HG02588 (cell line): ENCODE data around the gene MAP6.

Experiments used
- ATAC-seq: cut with Tn5 transposase; IDR thresholded peaks from one replicate; pipeline ENCODE4 v1.9.1; 2021; ENCODE audit warnings: mild to moderate bottlenecking, moderate library complexity; ENCODE audit not compliant: unreplicated experiment

MAP6 gene

GRCh38 chr11:75571625-75572024 is 97.2 kb downstream of the MAP6 start:
- ATAC-seq = no peak

DNA sequence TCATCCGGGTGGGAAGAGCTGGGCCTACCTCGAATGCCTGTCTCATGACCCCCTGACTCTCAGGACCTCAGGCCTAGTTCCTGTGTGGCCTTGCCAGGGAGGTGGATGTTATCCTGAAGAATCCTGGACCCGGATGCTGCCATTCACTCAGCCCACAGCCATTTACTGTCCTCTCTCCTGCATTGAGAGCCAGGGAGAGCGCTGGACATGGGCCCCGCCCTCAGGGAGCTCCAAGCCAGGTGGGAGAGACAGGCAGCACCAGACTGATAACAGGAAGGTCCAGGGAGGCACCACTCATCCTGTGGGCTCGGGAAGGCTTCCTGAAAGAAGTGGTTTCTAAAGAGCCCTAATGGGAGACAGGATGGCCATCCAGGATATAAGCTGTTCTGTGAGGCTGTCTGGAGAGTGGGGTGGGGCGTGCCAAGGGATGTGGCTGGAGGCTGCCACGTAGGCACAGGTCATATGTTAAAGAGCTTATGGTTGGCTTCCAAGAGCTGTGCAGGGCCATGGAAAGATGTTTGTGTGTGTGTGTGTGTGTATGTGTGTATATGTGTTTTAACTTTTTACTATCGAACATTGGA is 98.2 kb downstream of the MAP6 start:
- no peak for ATAC-seq

DNA sequence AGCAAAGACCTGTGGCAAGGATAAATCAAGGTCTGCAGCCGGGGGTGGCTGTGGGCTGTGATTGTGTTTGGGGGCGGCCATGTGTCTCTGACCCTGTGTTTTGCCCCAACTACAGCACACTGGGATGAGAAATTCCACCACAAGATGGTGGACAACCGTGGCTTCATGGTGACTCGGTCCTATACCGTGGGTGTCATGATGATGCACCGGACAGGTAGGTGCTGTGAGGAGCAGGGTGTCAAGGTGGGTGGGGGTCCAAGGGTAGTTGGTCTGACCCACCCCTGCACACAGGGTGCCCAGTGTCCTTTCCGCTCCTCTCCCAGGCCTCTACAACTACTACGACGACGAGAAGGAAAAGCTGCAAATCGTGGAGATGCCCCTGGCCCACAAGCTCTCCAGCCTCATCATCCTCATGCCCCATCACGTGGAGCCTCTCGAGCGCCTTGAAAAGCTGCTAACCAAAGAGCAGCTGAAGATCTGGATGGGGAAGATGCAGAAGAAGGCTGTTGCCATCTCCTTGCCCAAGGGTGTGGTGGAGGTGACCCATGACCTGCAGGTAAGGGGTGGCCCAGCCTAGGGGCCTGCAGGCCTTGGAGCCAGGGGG is 100.1 kb downstream of the MAP6 start:
- ATAC-seq = no peak

DNA sequence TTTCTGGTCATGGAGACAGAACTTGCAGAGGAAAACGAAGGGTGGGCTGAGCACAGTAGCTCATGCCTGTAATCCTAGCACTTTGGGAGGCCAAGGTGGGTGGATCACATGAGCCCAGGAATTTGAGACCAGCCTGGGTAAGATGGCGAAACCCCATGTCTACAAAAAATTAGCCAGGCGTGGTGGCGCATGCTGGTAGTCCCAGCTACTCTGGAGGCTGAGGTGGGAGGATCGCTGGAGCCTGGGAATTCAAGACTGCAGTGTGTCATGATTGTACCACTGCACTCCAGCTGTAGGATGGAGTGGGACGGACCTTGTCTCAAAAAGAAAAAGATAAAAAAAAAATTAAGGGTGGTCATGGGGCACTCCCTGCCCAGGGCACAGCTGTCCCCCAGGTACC is 100.9 kb downstream of the MAP6 start:
- ATAC-seq = no peak

- no peak for ATAC-seq
Observed at GRCh38 chr11:75566763-75567279, 102.0 kb downstream of the MAP6 start.

DNA sequence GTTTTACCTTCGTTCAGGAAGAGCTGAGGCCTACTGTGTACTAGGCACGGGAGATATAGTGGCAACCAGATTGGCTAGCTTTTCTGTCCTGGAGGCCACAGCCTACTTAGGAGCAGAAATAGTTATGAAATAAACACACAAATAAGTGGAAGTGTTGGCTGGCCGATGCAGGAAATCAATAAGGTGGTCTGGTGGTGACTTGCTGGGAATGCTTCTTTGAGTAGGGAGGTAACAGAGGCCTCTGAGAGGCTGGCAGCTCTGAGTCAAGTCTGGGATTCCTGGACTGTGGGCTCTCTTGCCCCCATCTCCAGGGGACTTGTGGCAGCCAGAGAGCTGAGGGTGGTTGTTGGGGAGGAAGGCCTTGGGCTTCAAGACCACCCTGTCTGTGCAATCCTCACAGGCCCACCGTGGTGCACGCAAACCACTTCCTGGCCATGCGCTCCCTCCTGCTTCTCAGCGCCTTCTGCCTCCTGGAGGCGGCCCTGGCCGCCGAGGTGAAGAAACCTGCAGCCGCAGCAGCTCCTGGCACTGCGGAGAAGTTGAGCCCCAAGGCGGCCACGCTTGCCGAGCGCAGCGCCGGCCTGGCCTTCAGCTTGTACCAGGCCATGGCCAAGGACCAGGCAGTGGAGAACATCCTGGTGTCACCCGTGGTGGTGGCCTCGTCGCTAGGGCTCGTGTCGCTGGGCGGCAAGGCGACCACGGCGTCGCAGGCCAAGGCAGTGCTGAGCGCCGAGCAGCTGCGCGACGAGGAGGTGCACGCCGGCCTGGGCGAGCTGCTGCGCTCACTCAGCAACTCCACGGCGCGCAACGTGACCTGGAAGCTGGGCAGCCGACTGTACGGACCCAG is 102.7 kb downstream of the MAP6 start:
- no peak for ATAC-seq

GRCh38 chr11:75565221-75565814 is 103.5 kb downstream of the MAP6 start:
- ATAC-seq = no peak

GRCh38 chr11:75563978-75564552 is 104.8 kb downstream of the MAP6 start:
- ATAC-seq = no peak

DNA sequence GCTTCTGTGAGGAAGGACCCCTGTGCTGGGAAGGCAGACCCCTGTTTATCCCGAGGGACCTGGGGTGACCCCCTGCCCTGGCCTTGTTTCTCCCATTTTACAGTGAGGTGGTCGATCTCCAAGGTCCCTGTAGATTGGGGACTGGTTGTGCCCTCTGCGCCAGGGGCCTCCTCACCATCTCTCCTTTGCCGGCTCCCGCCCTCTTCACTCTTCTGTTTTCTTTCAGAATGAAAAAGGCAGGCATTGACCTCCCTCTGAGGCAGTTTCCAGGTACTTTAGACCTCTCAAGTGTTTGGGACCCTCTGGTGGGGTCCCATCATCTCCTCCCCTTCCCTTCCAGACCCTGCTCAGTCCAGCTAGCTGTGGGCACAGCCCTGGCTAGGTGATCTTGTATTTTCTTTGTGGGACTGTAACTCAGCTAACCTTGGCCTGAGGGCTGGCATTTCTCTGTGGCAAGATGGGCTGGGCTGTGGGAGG is 105.3 kb downstream of the MAP6 start:
- no peak for ATAC-seq

DNA sequence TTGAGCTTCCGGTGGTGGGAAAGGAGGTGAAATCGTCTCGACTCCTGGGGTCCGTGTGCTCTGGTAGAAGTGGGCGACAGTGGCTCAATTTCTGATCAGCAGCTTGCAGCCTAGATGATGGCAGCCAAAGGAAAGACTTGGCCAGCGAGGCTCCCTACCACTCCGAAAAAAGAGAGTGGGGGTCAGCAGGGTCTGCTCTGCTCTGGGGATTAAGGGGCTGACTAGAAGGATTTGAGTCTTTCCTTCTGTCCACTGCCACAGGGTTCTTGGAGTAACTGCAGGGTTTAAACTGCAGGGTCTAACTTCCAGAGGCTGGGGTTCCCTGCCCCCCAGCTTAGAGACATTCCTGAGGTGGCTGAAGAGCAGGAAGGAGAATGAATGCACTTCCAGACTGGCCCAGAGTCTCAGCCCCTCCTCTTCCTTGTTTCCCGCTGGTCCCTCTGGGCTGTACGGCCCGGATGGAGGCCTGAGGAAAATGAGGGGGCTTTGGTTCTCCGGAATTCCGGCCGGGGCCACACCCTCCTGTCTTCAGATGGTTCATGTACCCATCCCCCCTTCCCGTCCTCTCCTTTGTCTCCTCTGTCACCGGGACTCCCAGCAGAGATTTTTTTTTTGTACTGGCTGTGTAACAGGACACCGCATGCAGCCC is 105.9 kb downstream of the MAP6 start:
- ATAC-seq = no peak

GRCh38 chr11:75562048-75562835 is 106.6 kb downstream of the MAP6 start, which contains the start of gene SERPINH1:
TSS of gene SERPINH1 (plus strand) at chr11:75562253. CDS start at chr11:75566350, 4,097 bp downstream.
- ATAC-seq = peak; percentile 77

- ATAC-seq = no peak
Observed at GRCh38 chr11:75561426-75562047, 107.3 kb downstream of the MAP6 start.

- no peak for ATAC-seq
Observed at GRCh38 chr11:75560644-75561043, 108.2 kb downstream of the MAP6 start.

GRCh38 chr11:75558939-75559843 is 109.6 kb downstream of the MAP6 start:
- no peak for ATAC-seq

- ATAC-seq = no peak
Observed at GRCh38 chr11:75557666-75558494, 111.0 kb downstream of the MAP6 start.

DNA sequence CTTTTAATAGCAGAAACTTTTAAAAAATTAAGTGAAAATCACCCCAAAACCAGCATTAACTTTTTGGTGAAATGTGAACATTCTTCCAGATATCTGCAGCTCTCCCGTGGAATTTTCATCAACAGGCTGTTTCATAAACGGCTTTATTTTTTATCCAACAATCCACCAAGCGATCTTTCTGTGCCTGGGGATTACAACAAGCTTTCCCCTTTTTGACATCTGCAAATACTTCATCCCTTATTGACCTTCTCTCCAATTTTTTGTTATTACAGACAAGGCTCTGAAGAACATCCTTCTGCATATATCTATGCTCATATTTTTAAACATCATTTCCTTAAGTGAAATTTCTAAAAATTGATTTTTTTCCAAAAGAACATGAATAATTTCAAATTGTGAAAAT is 112.6 kb downstream of the MAP6 start:
- no peak for ATAC-seq

- no peak for ATAC-seq
Observed at GRCh38 chr11:75555079-75555811, 113.6 kb downstream of the MAP6 start.
